ENCODE data around the gene ELAVL3.
"Not testable (repeated sequence)": the region's sequence is repeated elsewhere in the genome, so short reads cannot be mapped to it uniquely, and the experiment has no call there.

The ELAVL3 gene

GRCh38 chr19:11435057-11435832, 45.6 kb downstream of the ELAVL3 start, which contains the start of the genes ODAD3 and PRKCSH:
Gene ODAD3, minus strand, starts transcription at chr19:11435121. Its CDS starts 105 bp downstream, at chr19:11435016.
Gene PRKCSH, plus strand, starts transcription at chr19:11435635. Its CDS starts 483 bp downstream, at chr19:11436118.
- peak; percentile 99 to 100 (median 100) for DNase-seq

DNA sequence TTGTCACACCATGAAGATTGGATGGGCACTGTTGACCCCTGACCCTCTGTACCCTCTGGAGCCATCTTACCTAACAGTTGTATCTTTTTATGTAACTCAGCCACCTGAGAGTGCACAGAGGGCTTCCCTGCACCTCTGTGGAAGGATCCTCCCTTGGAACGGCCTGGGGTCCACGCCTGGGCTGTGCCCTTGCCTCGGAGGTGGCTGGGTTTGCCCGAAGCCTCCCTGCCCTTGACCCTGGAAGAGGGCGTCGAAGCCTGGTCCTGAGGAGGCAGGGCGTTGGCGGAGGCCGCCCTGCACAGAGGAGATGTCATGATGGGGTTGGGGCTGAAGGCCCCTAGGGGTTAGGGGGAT, 46.2 kb downstream of the ELAVL3 start:
- no peak for DNase-seq

DNA sequence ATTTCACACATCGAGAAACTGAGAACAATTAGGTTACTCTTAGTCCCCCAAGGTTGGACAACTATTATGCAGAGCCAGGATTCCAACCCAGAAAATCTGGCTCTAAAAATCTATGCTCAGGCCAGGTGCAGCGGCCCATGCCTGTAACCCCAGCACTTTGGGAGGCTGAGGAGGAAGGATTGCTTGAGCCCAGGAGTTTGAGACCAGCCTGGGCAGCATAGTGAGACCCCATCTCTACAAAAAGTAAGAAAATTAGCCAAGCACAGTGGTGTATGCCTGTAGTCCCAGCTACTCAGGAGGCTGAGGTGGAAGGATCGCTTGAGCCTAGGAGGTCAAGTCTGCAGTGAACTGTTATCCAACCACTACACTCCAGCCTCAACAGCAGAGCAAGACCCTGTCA, 47.3 kb downstream of the ELAVL3 start:
- DNase-seq = not testable (repeated sequence)

- no peak for DNase-seq
Observed at GRCh38 chr19:11426656-11427055, 54.2 kb downstream of the ELAVL3 start.

DNA sequence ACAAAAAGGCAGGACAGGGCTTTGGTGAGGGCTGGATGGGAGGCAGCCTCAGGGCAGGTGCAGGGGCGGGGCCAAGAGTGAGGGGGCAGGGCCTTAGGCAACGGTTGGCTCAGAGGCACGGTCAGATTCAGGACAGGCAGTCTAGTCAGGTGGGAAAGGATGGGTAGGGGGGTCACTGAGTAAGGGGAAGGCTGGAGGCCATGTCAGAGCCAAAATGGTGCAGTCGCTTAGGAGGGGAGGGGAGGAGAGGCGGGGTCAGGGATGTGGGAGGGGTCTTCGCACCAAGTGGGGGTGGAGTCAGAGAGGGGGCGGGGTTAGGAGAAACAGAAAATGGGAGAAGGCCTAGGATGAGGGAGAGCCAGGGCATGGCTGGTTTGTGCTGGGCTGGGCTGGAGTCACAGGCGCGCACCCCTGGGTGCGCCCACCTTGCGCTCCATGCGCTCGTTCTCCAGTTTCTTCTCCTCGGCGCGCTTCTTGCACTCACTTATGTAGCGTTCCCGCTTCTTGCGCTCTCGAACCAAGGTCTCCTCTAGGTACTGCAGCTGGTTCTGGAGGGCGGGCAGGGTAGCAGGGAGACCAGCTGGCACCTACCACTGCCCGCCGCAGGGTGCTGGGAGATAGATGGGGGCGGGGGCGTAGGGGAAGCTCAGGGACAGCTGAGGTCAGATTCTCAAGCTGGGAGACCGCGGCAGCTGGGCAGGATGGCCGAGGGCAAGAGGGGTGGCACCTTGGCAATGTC, 55.0 kb downstream of the ELAVL3 start:
- DNase-seq = no peak

DNA sequence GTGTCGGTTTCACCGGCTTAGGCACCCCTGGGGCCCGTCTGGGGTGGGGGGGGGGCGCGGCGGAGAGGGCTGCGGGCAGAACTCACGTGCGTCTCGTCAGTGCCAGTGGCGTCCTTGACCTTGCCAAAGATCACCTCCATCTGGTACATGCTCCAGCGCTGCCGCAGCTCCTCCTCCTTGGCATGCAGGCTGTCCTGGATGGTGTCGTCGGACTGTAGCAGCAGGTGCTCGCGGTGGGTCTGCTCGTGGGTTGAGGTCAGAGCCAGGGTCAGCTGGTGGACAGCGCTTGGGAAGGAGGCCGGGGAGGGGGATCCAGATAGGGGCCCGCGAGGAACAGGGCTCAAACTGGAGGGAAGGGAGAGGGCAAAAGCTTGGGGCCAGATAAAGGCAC, 57.1 kb downstream of the ELAVL3 start:
- no peak for DNase-seq

DNA sequence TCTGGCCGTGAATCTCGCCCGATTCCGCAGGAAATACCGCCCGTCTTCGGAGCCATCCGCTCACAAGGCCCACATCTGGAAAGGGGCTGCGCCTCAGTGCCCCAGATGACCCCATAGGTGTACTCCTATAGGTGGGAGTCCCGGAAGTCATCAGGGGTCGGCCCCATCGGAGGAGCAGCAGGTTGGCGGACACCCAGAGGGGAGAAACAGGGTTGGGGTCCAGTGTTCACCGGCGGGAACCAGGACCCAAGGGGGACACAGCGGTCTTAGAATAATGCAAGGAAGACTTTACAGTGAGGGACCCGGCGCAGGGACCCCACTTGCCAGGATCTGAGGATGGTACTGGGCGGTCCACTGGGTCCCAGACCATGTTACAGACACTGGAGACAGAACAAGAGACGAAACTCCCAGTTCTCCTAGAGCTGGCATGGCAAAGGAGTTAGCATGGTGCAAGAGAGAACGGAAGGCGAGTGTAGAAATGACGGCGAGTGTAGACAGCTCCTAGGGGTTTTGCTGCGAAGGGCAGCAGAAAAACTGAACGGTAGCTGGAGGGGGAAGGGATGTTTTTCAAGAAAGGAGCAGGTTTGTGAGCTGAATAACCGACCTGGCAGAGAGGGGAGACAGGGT, 57.6 kb downstream of the ELAVL3 start:
- DNase-seq = no peak

- DNase-seq = peak; percentile 56 to 76 (median 62)
Observed at GRCh38 chr19:11422163-11423065, 58.4 kb downstream of the ELAVL3 start.

DNA sequence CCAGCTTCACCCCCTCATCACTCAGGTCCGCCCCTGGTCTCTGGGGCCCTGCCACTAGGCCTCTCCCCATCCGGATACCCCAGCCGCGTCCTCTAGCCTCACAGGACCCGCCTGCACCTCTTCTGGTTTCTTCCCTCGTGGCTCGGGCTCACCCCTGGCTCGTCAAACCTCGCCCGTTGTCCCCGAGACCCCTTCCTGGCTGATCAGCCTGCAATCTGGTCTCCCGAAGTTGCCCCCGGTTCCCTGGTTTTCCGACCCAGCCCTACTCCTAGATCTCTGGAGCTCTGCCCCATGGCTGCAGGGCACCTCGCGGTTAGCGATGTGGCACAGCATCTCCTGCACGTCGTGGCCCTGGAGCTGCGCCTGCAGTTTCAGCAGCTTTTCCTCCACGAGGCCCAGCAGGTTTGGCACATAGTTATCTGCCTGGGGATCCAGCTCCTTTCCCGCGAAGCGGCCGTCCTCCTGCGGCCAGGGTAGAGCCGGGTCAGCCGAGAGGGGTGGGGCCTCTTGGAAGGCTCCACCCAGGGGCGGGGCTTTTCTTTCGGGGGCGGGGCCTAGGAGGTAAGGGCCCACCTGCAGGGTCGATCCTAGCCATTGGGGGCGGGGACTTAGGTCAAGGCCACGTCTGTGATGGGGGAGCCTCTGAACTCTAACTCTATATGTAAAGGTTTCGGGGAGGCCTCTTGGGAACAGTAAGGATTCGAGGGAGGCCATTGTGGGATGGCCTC, 59.3 kb downstream of the ELAVL3 start:
- DNase-seq = peak in 2 of 4 experiments; percentile 28 to 36

- peak in 2 of 4 experiments; percentile 33 to 51 for DNase-seq
Observed at GRCh38 chr19:11420429-11421370, 60.1 kb downstream of the ELAVL3 start.

- DNase-seq = peak; percentile 31 to 72 (median 55)
Observed at GRCh38 chr19:11418549-11419506, 62.0 kb downstream of the ELAVL3 start, which contains the start of gene RGL3. Gene RGL3, minus strand, starts transcription at chr19:11419314. Its CDS starts 36 bp downstream, at chr19:11419278.

DNA sequence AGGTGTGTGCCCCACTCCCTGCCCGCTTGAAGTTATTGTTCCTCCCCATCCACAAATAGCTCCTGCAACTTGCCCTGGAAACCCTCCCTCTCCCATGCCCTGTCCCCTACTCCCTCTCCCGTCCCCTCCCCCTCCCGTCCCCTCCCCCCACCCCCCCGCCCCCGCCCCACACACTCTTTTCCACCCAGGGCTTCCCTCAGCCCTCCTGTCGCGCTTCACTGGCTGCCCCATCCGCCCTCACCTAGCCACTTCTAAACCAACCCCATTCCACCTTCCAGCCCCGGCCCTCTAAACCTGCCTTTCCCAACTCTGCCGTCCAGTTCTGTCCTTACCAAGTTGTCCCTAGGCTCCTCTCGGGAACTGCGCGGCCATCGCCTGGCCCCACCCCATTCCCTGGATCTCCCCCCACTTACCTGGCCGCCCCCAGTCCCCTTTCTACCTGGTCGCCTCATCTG, 62.7 kb downstream of the ELAVL3 start:
- no peak for DNase-seq

DNA sequence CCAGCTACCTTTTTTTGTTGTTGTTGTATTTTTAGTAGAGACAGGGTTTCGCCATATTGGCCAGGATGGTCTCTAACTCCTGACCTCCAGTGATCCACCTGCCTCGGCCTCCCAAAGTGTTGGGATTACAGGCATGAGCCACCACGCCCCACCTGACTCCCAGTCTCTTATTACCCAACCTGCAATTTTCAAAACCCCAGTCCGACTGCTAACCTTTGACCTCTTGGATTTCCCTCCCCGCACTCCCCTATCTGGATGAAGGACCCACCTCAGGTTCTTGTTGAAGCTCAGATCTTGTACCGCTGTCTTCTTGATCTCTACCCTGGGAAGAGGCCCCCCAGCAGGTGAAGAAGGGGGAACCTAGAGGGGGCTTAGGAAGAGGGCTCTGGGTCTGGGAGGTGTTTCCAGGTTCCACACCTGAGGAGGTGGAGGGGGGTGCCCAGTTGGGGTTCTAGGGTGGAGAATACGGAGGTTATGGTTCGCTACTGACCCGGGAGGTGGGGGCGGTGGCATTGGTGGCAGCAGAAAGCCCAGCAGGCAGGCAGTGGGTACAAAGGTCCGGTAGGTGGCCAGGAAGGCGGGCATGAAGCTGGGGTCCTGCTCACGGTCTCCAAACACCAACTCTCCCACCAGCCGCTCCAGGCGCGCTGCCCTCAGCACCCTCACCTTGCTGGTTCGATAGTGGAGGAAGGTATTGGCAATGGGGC, 64.3 kb downstream of the ELAVL3 start:
- no peak for DNase-seq

GRCh38 chr19:11414544-11414943, 66.3 kb downstream of the ELAVL3 start:
- no peak for DNase-seq

DNA sequence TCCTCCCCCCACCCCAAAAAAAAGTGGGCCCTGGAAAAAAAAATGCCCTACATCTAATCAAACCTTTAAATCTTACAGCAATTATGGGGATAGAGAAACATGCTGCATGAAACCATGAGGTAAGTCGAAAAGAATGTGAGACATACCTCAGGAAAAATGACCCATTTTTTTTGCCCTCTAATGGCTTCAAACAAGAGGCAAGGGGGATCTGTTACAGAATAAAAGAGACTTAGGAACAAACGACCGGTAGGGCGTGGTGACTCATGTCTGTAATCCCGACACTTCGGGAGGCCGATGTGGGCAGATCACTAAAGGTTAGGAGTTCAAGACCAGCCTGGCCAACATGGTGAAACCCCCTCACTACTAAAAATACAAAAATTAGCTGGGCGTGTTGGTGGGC, 70.2 kb downstream of the ELAVL3 start:
- no peak for DNase-seq

DNA sequence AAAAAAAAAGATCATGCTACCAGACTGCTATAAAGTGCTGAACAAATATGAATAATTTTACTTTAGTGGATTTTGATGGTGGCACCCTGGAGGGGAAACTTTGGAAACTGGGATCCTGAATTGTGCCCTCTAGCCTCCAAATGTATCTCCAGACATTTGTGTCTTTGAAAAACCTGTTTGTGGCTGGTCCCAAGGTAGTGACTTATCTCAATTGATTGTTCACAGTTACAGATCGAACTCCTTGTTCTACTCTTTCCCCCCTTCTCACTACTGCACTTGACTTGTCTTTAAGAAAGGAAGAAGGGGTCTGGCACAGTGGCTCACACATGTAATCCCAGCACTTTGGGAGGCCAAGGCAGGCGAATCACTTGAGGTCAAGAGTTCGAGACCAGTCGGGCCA, 72.3 kb downstream of the ELAVL3 start:
- DNase-seq = no peak

DNA sequence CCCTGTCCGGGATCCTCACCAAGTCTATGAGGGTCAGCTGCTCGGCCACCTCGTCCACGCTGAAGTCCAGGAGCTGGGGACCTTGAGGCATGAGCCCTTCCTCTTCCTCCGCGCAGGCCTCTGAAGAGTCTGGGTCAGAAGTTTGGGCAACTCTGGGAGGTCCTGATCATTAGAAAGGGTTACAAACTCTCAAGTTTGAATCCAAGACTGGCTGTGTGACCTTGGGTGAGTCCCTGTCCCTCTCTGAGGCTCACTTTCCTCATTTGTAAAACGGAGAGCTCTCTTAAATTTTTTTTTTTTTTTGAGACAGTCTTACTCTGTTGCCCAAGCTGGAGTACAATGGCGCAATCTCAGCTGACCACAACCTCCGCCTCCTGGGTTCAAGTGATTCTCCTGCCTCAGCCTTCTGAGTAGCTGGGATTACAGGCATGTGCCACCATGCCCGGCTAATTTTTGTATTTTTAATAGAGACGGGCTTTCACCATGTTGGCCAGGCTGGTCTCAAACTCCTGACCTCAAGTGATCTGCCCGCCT, 74.1 kb downstream of the ELAVL3 start:
- DNase-seq = peak; percentile 29 to 72 (median 67)

All from suppressor macrophage (primary cell).